Measurements from ENCODE around the gene PRR20B.
"Not testable (repeated sequence)": the region's sequence is repeated elsewhere in the genome, so short reads cannot be mapped to it uniquely, and the experiment has no call there.

Gene PRR20B

GRCh38 chr13:57147188-57147587, at the start of gene PRR20B:
PRR20B (plus strand) TSS chr13:57147488; CDS start chr13:57147875, 387 bp downstream.
- DNase-seq (ENCODE audit: low spot score): not testable (repeated sequence)

- no peak for DNase-seq (ENCODE audit: low spot score)
Observed at GRCh38 chr13:57114945-57115344, 32.3 kb upstream of the PRR20B start.

- no peak for DNase-seq (ENCODE audit: low spot score)
Observed at GRCh38 chr13:57123681-57124080, 23.6 kb upstream of the PRR20B start.

- DNase-seq (ENCODE audit: low spot score): no peak
Observed at GRCh38 chr13:57128909-57129308, 18.4 kb upstream of the PRR20B start.

GRCh38 chr13:57136093-57136492, 11.2 kb upstream of the PRR20B start:
- no peak for DNase-seq (ENCODE audit: low spot score)

- no peak for DNase-seq (ENCODE audit: low spot score)
Observed at GRCh38 chr13:57137585-57137984, 9.7 kb upstream of the PRR20B start.

GRCh38 chr13:57138988-57139387, 8.3 kb upstream of the PRR20B start:
- no peak for DNase-seq (ENCODE audit: low spot score)

- not testable (repeated sequence) for DNase-seq (ENCODE audit: low spot score)
Observed at GRCh38 chr13:57139781-57140180, 7.5 kb upstream of the PRR20B start.

GRCh38 chr13:57140235-57140968, 6.9 kb upstream of the PRR20B start, which contains the start of gene PRR20A:
PRR20A (plus strand) TSS chr13:57140918; CDS start chr13:57141305, 387 bp downstream.
- DNase-seq (ENCODE audit: low spot score): not testable (repeated sequence)

GRCh38 chr13:57148106-57148505, 818 bp downstream of the PRR20B start:
- not testable (repeated sequence) for DNase-seq (ENCODE audit: low spot score)

GRCh38 chr13:57153761-57154160, 6.5 kb downstream of the PRR20B start, which contains the start of gene PRR20C:
PRR20C (plus strand) TSS chr13:57154061; CDS start chr13:57154448, 387 bp downstream.
- not testable (repeated sequence) for DNase-seq (ENCODE audit: low spot score)

- DNase-seq (ENCODE audit: low spot score): not testable (repeated sequence)
Observed at GRCh38 chr13:57160332-57160731, 13.0 kb downstream of the PRR20B start, which contains the start of gene PRR20D. PRR20D (plus strand) TSS chr13:57160632; CDS start chr13:57161019, 387 bp downstream.

- DNase-seq (ENCODE audit: low spot score): not testable (repeated sequence)
Observed at GRCh38 chr13:57166897-57167296, 19.6 kb downstream of the PRR20B start, which contains the start of gene PRR20E. PRR20E (plus strand) TSS chr13:57167197; CDS start chr13:57167584, 387 bp downstream.

GRCh38 chr13:57191667-57192066, 44.4 kb downstream of the PRR20B start:
- DNase-seq (ENCODE audit: low spot score): no peak
